Thyroid gland (tissue), 4 donors: ENCODE data around the gene OGDH.

Experiments
- POLR2A ChIP-seq, 2 donors: fragments of 450-650 bp; IDR thresholded peaks; one replicate each; pipeline ENCODE4 v1.6.1; 2017; ENCODE audit warnings: antibody characterized with exemption in 2 of 2, mild to moderate bottlenecking in 2 of 2, moderate library complexity in 1 of 2
- TF ChIP-seq, protein P1 (sequence below), 6 experiments: fragments of 200-600 bp in 3 of 6; fragments of 450-650 bp in 3 of 6; sonication (generic) in 3 of 6; IDR thresholded peaks; one replicate each; pipeline ENCODE4 v1.5.1; 2016 to 2019; ENCODE audit warnings: antibody characterized with exemption in 6 of 6, mild to moderate bottlenecking in 2 of 6, inconsistent platforms in 1 of 6, moderate library complexity in 1 of 6

- TF ChIP-seq, protein P1, sequence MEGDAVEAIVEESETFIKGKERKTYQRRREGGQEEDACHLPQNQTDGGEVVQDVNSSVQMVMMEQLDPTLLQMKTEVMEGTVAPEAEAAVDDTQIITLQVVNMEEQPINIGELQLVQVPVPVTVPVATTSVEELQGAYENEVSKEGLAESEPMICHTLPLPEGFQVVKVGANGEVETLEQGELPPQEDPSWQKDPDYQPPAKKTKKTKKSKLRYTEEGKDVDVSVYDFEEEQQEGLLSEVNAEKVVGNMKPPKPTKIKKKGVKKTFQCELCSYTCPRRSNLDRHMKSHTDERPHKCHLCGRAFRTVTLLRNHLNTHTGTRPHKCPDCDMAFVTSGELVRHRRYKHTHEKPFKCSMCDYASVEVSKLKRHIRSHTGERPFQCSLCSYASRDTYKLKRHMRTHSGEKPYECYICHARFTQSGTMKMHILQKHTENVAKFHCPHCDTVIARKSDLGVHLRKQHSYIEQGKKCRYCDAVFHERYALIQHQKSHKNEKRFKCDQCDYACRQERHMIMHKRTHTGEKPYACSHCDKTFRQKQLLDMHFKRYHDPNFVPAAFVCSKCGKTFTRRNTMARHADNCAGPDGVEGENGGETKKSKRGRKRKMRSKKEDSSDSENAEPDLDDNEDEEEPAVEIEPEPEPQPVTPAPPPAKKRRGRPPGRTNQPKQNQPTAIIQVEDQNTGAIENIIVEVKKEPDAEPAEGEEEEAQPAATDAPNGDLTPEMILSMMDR (IDR thresholded peaks at IDR 0.05) = no peak
- no peak for TF ChIP-seq POLR2A (IDR thresholded peaks at IDR 0.05)
Observed at GRCh38 chr7:44615793-44616192, 9.4 kb downstream of the OGDH start.
